Adrenal gland (tissue), 5 donors: ENCODE data around the gene ZBTB34.

ENCODE experiments used
- CTCF ChIP-seq, 6 experiments: fragments of 450-650 bp in 4 of 6; fragments of 200-600 bp in 2 of 6; sonication (generic) in 1 of 6; IDR thresholded peaks; 1 replicate in 5 of 6; 2 replicates in 1 of 6; pipeline versions ENCODE4 v1.5.1 to v1.8.0; 2016 to 2021; ENCODE audit warnings: antibody characterized with exemption in 6 of 6, mild to moderate bottlenecking in 2 of 6, moderate library complexity in 1 of 6
- POLR2A ChIP-seq, 2 donors: fragments of 450-650 bp; IDR thresholded peaks; one replicate each; pipeline ENCODE4 v1.6.1; 2017; ENCODE audit warnings: antibody characterized with exemption in 2 of 2, mild to moderate bottlenecking in 2 of 2, moderate library complexity in 1 of 2
- donor health status: DM: no; HTN: no; CAD: no.

DNA sequence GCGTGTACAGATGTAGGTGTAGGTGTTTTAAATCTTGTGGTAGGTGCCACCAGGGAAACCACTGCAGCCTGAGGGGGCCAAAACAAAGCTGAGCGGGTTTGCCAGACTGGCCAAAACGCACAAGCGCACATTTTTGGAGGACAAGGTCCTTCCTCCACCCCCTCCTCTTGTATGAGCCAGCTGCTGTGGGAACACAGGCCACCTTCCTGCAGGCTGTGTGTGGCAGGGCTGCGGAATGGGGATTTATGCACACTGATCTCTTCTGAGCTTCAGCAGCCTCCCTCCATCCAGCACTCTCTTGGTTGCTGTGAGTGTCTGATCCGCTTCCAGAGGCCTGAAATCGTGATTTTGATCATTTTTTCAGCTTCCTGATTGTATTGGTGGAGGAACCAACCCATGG, 33.2 kb upstream of the ZBTB34 start:
- TF ChIP-seq POLR2A (IDR thresholded peaks at IDR 0.05) = no peak
- no peak for TF ChIP-seq CTCF (IDR thresholded peaks at IDR 0.05)
